H4 (cell line): ENCODE measurements around the gene CHN1. TPM values are rescaled to one million over a fixed set of nuclear protein-coding genes. Genes with fewer than 3 reads are reported as not detected.

Source experiments
- DNase-seq: peaks from one replicate; pipeline ENCODE4 v3.0.0-alpha.2; 2015; ENCODE audit warnings: low spot score
- total RNA-seq: library from RNA; depleted of rRNA; stranded (reverse); fragments of >200 nt; shearing (Covaris generic); gene quantifications from 2 replicates; pipeline ENCODE4 v1.2.3, GENCODE V29; 2014

Gene CHN1
- total RNA-seq, 1 experiment from 2014 or later, result 18.5 TPM

DNA sequence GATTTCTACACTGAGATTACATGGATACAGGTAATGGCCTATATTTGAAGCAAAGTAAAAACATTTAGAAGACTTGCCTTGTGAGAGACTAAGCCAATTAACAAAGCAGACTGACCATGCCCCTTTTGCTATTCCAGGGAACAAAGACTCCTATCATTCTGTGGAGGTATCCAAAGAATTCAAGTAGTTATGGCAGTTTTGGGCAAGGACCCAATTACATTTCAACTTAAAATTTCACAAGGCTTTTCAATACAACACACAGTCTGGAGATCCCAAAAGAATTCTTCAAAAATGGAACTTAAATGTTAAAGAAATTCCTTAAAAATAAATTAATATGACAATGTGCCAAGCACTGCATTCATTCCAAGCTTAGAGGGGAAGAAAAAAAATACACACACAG is 131.7 kb downstream of the CHN1 start:
- DNase-seq, result no peak

DNA sequence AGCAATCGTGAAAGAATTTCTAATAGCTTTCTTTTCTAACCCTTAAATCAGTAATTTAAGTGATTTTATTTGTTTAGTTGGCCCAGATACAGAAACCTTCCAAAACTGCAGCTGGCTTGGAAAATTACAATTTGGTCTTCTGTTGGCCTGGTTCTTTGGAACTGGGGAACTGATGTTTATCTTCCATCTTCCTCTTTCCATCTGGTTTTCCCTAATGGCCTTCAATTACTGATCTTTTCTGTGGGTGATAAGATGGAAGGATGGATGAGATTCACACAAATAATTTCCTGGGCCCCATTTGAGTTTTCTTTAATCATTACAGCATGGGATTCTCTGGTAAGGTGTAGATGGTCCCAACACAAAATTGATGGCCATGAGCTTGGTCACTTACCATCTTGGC is 134.4 kb downstream of the CHN1 start:
- DNase-seq, result no peak

DNA sequence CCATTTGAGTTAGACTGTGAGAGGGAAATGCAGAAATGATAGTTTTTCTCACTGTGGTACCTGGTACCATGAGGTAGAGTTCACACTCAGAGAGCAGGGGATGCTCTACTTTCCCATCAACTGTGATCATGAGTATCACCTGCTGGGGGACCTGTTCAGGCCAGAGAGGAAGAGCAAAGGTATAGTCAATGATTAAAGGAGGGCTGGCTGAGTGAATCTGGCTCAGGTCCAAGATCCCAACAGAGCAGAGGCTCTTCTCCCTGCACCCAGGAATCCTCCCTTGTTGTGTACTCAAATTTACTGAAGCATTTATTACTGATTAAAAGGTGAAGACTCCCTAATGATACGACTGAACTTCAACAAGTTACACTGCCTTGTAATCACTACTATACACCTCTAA is 136.3 kb downstream of the CHN1 start:
- DNase-seq, result no peak

DNA sequence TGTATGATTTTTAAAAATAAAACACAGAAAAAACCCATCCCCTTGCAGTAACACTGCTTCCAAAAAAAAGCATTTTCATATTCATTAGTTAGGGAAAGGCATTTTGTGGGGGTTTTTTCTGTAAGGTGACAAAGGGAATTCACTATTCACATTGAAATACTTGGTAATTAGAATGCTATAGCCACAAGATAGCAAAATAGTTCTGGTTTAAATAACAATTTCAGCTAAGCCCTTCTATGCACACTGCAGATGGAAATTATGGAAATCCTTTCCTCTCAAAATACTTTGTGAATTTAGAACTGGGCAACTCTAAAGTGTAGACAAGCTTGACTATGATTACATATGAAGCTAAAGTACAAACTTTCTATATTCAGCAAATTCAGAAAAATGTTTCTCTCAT is 138.8 kb downstream of the CHN1 start:
- no peak for DNase-seq

DNA sequence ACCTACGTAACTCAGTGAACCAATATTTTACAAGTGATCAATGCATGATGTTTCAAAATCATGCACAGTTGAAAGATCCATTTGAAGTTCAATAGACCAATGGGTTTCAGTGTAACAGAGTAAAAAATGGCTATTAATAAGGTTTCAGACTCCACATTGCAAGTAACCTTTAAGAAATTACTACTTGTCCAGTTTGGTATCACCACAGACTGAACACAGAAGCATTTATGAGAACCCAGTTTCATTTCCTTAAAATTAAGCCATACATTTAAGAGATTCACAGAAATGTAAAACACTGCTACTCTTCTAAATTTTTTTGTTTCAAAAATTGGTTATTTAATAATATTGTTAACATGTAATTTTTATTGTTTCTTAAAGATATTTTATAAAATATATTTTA is 142.0 kb downstream of the CHN1 start:
- no peak for DNase-seq

DNA sequence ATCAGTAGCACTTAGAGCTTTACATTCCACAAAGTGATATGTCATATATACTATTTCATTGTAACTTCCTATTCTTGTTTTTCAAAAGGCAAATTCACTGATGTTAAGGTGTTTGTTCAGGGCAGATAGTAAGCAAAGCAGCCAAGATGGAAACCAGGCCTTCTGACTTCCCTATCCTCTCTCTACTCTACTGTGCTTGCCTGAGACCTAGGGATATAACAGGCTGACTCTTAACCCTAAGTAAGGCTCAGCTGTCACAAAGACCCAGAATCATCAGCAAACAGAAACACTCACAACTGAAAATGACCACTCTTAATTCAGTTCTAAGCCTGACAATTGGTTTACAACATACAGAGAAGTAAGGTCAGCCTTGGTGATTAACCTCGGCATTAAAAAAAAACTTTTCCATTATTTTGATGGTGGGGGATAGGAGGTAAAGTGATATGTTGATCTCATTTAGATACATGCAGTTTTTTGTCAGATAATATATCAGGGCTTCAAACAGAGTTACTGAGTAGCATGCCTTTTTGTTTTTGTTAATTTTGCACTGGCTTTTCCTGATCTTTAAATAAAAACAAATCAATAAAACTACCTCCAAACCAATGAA is 145.5 kb downstream of the CHN1 start:
- no peak for DNase-seq

DNA sequence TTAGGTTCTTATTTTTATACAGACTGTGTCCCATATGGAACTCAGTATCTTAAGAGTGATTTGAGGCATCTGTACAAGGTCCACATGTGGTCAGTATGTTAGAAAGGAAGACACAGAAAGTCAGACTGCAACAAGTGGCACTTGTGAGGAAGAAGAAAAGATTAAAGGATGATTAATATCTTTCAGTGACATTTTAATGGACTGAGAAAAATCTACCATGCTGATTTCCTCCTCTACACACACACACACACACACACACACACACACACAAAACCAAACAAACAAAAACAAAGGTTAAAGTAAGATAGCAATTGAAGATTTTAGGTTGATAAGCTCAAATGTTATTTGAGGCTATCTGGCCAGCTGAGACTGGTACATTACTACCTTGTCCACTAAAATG is 146.4 kb downstream of the CHN1 start:
- DNase-seq, result no peak

DNA sequence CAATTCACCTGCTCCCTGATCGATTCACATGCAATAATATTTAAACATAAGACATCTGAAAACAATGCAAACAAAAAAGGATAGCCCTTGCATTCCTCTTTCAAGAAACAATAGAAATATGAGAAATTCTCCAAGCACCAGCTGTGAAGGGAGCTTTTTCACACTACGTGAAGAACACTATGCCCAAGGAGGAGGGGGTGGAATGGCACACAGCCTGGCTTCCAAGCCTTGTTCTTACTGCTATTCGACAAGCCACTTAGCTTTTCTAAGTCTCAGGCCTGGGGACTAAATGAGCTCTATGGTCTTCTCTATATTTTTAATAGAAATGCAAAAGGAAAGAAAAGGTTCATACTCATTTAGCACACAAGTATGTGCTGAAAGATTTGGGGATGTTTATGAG is 148.7 kb downstream of the CHN1 start:
- no peak for DNase-seq

DNA sequence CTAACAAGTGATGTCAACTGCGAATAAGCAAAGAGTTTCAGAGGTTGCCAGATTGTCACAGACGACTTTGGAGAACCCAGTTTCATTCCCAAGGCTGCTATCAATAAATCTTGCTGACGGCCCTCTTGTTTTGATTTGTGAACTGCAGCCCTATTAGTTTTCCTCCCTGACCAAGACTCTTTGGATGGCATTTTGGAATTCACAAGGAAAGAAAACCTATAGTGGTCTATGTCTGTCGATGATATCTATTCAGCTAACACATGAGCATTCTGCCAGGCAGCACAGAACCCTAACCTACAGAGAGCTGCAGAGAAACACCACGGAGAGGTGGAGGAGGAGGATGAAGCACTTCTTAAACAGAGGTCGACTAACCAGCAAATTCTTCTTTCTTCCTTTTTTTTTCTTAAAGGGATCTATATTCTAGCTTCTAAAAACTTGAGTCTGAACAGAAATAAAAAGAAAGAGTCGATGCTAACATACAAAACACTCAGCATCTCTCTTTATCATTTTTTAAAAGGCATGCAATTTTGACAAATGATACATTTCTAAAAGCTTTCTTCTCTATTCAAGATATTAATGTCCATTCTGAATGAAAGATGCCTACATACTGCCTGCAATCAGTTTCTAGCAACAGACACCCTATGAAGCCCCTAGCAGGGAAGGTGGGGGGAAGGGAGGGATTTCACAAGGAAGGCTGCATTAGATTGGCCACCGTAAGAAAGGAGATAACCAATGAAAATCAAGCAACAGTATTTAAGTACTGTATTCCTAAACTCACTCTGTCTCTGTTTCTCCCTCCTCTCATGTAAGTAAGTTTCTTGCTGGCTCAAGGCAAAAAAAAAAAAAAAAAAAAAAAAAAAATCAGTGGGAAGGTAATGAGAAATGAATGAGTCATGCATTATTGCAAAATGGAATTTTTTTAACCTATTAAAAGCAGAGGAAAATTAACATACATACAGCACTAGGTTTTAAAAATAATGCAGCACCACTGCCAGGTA is 157.9 kb downstream of the CHN1 start:
- peak; percentile 70 for DNase-seq

DNA sequence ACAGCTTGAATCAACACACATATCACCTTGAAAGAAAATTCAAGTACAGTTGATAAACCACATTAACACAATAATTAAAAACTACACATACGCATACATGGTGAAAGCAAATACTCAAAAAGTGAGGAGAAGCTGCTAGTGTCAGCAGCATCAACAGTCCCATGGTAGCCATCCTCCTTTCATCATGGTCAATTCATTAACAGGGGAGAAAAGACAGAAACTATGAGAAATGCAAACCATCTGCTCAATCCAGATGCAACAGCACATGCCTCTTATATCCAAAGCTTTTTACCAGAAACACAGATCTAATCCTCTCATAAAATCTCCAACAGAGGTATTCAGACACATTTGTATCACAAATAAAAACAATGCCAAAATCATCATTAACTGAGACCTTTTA is 159.0 kb downstream of the CHN1 start:
- no peak for DNase-seq

DNA sequence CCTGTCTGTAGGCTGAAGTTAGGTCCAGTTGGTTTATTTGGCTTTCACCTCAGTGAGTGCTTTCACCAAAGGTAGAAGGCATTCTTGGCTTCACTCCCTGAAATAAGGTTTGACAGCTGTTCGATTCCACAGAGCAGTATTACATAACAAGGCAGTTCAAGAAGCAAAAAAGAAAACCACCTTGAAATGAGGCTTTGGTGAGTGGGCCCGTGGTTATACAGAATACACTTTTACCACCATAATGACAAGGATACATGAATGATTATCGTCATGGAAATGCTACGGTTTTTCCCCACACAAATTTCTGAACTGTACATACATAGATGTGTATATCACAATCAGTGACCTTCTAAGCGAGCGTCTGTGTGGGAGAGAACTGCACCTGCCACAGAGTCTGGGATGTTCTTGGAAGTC is 160.9 kb downstream of the CHN1 start:
- DNase-seq, result no peak

DNA sequence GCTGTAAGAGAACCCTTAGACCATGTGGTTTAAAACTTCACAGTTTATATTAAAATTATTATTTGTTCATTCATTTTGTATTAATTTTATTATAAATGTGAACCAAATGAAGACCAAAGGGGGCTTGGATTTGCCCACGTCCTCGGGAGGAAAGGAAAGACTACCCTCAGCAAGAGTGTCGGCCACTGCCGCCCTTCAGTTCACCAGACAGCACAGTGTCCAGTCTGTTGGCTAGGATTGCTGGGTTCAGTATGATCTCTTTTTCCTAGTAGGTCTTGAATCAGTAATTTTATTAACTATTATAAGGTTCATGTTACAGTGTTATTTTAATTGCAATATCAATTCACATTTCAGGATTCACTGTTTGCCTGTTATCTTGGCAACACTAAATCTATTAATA is 162.7 kb downstream of the CHN1 start:
- DNase-seq, result no peak

DNA sequence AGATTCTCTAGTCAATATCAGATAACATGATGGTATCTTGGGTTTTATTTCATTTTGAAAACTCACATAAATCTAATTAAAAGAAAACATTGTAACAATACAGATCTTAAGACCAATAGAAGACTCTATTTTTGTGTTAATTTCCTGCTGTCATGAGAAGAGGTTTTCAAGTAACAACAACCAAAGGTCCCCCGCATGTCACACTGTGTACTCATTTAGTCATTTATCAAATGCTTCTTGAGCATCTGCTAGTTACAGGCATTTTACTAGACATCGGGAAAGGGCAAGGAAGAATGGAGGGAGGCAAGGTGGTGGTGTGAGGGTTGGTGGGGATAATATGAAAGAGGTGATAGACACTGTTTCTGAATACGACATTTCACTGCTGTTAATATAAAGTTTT is 163.2 kb downstream of the CHN1 start:
- no peak for DNase-seq

DNA sequence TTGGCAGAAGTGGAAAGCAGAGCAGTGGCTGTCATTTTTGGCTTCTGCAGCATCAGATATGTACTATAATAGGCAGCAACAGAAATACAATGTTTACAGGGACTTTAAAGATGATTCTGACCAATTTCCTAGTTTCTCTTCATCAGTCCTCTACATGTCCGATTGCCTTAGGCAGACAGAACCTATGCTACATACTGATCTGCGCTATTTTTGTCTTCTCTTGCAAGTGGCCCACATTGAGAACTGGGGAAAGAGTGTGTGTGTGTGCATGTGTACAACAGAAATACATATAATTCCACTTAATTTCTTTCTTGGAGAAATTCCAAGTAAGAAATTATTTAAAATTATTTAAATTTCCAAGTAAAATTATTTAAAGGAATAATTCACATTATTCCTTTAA is 163.8 kb downstream of the CHN1 start:
- DNase-seq, result no peak

DNA sequence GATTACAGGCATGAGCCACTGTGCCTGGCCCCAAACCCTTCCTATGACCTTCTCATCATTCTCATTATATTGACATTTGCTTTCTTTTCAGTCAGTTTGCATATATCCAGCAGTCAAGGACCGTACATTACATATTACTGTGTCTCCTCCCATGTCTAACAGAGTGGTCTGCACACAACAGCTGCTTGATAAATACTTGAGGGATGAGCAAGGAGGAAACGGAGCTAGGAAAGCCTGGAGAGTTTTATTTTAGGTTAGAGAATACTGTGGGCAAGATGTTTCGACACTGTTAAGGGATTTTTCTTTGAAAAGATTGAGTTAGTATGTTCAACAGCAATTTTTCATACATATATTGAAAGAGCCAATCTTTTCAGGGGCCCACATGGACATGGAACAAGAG is 164.7 kb downstream of the CHN1 start:
- DNase-seq, result no peak

DNA sequence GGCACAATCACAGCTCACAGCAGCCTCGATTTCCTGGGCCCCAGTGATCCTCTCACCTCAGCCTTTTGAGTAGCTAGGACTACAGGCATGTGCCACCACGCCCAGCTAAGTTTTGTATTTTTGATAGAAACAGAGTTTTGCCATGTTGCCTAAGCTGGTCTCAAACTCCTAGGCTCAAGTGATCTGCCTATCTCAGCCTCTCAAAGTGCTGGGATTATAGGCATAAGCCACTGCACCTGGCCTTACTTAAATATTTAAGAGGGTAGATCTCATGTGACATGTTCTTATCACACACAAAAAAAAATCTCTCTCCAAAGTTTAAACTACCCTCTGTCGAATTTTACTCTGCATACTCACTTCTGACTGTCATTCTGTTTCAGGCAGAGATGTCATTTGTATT is 165.5 kb downstream of the CHN1 start:
- no peak for DNase-seq

DNA sequence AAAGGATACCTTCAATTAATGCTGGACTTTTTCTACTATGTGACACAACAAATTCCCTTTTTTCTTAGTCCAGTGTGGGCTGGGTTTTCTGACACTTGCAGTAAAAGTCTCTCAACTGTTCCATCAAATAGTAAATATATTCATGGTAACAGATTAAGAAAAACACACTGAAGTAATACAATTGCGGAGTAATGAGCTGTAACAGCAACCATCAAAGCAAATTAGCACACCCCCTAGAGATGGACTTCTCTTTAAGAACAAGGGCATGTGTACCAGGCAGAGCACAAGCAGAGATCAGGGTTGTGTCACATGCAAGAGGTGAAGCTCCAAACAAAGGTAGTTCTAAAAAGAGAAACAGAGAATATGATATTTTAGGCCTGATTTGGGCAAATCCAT is 168.2 kb downstream of the CHN1 start:
- no peak for DNase-seq

DNA sequence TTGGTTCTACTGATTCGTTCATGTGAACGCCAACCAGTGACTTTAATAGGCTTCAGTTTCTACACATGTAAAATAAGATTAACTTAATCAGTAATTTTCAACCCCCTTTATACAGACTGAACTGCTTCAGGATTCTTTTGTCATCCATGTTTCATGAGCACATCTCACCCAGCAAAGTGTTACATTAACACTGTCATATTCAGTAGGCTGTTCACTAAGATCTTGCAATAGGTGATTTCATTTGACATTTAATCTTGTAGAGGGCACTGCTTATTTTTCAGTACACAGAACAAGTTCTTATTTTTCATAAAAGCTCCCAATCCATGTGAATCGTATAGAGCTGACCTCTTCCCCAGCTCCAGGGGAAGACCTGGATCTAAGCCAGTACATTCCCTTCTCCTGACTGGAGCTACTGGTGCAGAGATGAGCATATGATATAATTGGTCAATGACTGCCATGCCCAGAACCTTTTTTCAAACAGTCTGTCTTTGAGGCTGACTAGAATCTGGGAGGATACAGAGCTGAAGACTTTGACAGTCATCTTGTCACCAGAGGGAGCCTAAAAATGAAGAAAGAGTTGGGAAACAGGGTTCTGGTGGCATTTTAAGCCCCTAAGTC is 168.7 kb downstream of the CHN1 start:
- peak; percentile 52 for DNase-seq

DNA sequence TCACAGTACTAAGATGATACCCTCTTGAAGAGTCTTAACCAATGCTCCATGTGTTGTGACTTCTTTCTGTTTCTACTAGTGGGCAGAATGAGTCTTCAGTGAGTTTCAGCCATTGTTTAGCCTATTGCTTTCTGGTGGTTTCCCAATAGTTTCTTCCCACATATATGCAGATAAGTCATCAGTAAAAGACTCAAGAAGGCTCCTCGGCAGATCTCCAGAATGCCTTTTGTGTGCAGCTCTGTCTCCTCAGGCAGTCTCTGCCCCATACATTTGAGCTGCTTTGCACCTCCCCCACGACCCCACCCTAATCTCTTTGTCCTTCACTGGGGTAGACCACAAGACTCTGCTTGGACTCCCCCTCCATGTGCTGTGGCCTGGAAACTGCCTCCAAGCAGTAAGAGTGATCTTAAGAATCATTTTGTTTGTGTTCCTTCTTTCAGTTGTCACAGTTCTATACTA is 169.4 kb downstream of the CHN1 start:
- peak; percentile 31 for DNase-seq

DNA sequence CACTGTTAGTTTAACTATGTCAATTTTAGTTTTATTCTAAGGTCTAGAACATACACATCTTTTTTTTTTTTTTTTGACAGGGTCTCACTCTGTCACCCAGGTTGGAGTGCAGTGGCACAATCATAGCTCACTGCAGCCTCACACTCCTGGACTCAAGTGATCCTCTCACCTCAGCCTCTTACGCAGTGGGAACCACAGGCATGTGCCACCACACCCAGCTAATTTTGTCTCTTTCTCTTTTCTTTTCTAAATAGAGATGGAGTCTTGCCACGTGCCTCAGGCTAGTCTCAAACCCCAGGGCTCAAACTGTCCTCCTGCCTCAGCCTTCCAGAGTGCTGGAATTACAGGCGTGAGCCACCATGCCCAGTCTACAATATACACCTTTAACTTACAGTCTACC is 171.4 kb downstream of the CHN1 start:
- no peak for DNase-seq

DNA sequence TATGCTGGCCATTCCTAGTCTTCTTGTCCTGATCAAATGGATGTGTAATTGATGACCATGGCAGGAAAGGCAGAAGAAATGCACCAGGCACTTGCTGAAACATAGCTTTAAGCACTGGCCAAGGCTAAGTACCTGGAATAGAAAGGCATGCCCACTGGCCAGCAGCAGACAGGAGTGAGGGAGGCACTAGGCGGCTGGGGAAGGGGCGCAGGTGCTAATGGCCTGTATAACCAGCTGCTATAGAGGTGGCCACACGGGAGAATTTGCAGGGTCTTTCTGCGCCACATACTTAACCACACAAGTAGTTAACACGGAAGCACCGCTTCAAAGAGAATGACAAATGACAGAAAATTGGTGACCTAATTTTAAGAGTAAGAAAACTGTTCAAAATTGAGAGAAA is 174.6 kb downstream of the CHN1 start:
- DNase-seq, result no peak

DNA sequence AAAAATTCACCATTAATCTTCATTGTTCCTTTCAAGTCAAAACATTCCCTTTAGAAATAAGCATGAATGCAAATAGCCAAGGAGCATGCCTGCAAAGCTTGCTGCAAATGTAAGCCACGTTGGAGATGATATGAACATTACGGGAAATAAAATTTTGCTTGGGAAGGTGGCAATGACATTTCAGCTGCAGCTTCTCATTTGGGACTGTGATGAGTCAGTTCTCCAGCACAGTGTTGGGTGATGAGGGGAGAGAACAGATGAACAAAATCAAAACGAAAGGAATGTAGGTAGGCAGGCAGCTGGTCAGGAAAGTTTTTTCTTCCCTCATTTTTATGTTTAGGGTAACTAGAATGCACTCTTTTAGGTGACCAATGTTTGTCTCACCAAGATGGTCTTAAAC is 175.6 kb downstream of the CHN1 start:
- no peak for DNase-seq
